Caco-2 (cell line): ENCODE results near the gene SORCS2. TPM values are rescaled to one million over a fixed set of nuclear protein-coding genes. Genes with fewer than 3 reads are reported as not detected.

Source experiments
- BruUV-seq: library from RNA; stranded (reverse); fragments of 400-500 nt; replicated peaks from 2 replicates; lab custom pipeline; 2021; lab: Mats Ljungman, UMichigan
- CTCF ChIA-PET: fragments of 300-600 bp; sonication (Branson Sonifier 250); formaldehyde crosslinking; loops from one replicate; lab custom pipeline; 2022; ENCODE audit warnings: antibody characterized with exemption; lab: Charles Lee
- POLR2A ChIA-PET: fragments of 300-600 bp; sonication (Branson Sonifier 250); formaldehyde crosslinking; loops from one replicate; lab custom pipeline; 2022; ENCODE audit warnings: antibody characterized with exemption; lab: Charles Lee
- DNase-seq, 2 experiments: peaks; one replicate each; pipeline versions ENCODE4 v3.0.0 to v3.0.0-alpha.2; 2020 to 2022
- H3K27me3 ChIP-seq: replicated peaks from 2 replicates; pipeline ENCODE4 v1.6.0; 2011; ENCODE audit warnings: low read length; ENCODE audit not compliant: control insufficient read depth, insufficient read depth
- H3K36me3 ChIP-seq: 2 replicates; pipeline ENCODE4 v1.5.1; 2011; ENCODE audit warnings: low read length; ENCODE audit not compliant: control insufficient read depth, insufficient read depth
- H3K4me1 ChIP-seq: fragments of 250-450 bp; sonication (Bioruptor Pico); 2 replicates; pipeline ENCODE4 v1.5.1; 2020; ENCODE audit warnings: mild to moderate bottlenecking
- H3K4me3 ChIP-seq: 2 replicates; pipeline ENCODE4 v1.5.1; 2011; ENCODE audit warnings: low read depth, mild to moderate bottlenecking, control low read depth, low read length
- H3K9me3 ChIP-seq: fragments of 250-450 bp; sonication (Bioruptor Pico); 2 replicates; pipeline ENCODE4 v1.5.1; 2020; ENCODE audit warnings: mild to moderate bottlenecking, moderate library complexity
- H3K27ac Mint-ChIP-seq: one replicate; pipeline ENCODE4 v1.8.0; 2022; ENCODE audit warnings: mixed read lengths; ENCODE audit not compliant: unreplicated experiment
- H3K27me3 Mint-ChIP-seq: one replicate; pipeline ENCODE4 v1.8.0; 2022; ENCODE audit warnings: mixed read lengths; ENCODE audit not compliant: insufficient read depth, unreplicated experiment
- H3K36me3 Mint-ChIP-seq: one replicate; pipeline ENCODE4 v1.8.0; 2022; ENCODE audit warnings: mild to moderate bottlenecking, mixed read lengths; ENCODE audit not compliant: insufficient read depth, unreplicated experiment
- H3K4me1 Mint-ChIP-seq: one replicate; pipeline ENCODE4 v1.8.0; 2022; ENCODE audit warnings: low read depth, mixed read lengths; ENCODE audit not compliant: unreplicated experiment
- H3K4me3 Mint-ChIP-seq: one replicate; pipeline ENCODE4 v1.8.0; 2022; ENCODE audit warnings: mild to moderate bottlenecking, moderate library complexity, mixed read lengths; ENCODE audit not compliant: unreplicated experiment
- H3K9me3 Mint-ChIP-seq: one replicate; pipeline ENCODE4 v1.8.0; 2022; ENCODE audit warnings: mixed read lengths; ENCODE audit not compliant: unreplicated experiment
- intact Hi-C: fragments of 100-400 bp; cut with micrococcal nuclease; formaldehyde crosslinking; loops from one replicate; pipeline ENCODE4 v1.10.0; 2022; ENCODE audit not compliant: unreplicated experiment
- total RNA-seq: library from RNA; stranded (reverse); gene quantifications from 2 replicates; pipeline ENCODE4 v1.2.3, GENCODE V29; 2022
- TF ChIP-seq, protein P1 (sequence below), 2 experiments: fragments of 200-600 bp in 1 of 2; IDR thresholded peaks; 1 replicate in 1 of 2; 2 replicates in 1 of 2; pipeline versions ENCODE4 v1.5.1 to v1.8.0; 2011 to 2022; ENCODE audit warnings: antibody characterized with exemption in 1 of 2, control low read depth in 1 of 2, inconsistent platforms in 1 of 2, low read depth in 1 of 2, low read length in 1 of 2, mild to moderate bottlenecking in 1 of 2, moderate library complexity in 1 of 2; ENCODE audit not compliant: insufficient read depth in 1 of 2, severe bottlenecking in 1 of 2, unreplicated experiment in 1 of 2

The SORCS2 gene
- total RNA-seq, 1 experiment from 2014 or later, result 1.6 TPM

- no peaks in the 10 kb centered on the region for H3K27me3 ChIP-seq
- CTCF ChIA-PET, result no interaction called here
- Mint-ChIP-seq H3K4me3 (no peak overlapping the region), H3K4me1 (peaks cover 16% of the 10 kb centered on the region), H3K27me3 (no peaks in the 10 kb centered on the region), H3K27ac (no peak overlapping the region), H3K9me3 (no peaks in the 10 kb centered on the region), H3K36me3 (peaks cover 6% of the 10 kb centered on the region)
- BruUV-seq, result no TSS peak
- peak in 1 of 2 experiments; percentile 25 for DNase-seq
- H3K4me3 ChIP-seq, result no peak overlapping the region
- TF ChIP-seq, protein P1, sequence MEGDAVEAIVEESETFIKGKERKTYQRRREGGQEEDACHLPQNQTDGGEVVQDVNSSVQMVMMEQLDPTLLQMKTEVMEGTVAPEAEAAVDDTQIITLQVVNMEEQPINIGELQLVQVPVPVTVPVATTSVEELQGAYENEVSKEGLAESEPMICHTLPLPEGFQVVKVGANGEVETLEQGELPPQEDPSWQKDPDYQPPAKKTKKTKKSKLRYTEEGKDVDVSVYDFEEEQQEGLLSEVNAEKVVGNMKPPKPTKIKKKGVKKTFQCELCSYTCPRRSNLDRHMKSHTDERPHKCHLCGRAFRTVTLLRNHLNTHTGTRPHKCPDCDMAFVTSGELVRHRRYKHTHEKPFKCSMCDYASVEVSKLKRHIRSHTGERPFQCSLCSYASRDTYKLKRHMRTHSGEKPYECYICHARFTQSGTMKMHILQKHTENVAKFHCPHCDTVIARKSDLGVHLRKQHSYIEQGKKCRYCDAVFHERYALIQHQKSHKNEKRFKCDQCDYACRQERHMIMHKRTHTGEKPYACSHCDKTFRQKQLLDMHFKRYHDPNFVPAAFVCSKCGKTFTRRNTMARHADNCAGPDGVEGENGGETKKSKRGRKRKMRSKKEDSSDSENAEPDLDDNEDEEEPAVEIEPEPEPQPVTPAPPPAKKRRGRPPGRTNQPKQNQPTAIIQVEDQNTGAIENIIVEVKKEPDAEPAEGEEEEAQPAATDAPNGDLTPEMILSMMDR (IDR thresholded peaks at IDR 0.05; ENCODE audit: insufficient read depth in 1 of 2, low read depth in 1 of 2, low read length in 1 of 2, severe bottlenecking in 1 of 2, unreplicated experiment in 1 of 2), result no peak
- H3K36me3 ChIP-seq, result no peaks in the 10 kb centered on the region
- intact Hi-C loops, result no loop called here
- POLR2A ChIA-PET, result no interaction called here
- peaks cover 12% of the 10 kb centered on the region for H3K4me1 ChIP-seq
- no peaks in the 10 kb centered on the region for H3K9me3 ChIP-seq
Measured at GRCh38 chr4:7156761-7157488, 35.4 kb upstream of the SORCS2 start.

- Histone ChIP-seq H3K36me3 (no peaks in the 10 kb centered on the region), H3K4me1 (peaks cover 12% of the 10 kb centered on the region), H3K9me3 (no peaks in the 10 kb centered on the region), H3K4me3 (no peak overlapping the region), H3K27me3 (no peaks in the 10 kb centered on the region)
- Mint-ChIP-seq H3K27me3 (no peaks in the 10 kb centered on the region), H3K9me3 (no peaks in the 10 kb centered on the region), H3K36me3 (peaks cover 6% of the 10 kb centered on the region), H3K27ac (no peak overlapping the region), H3K4me1 (peaks cover 16% of the 10 kb centered on the region), H3K4me3 (no peak overlapping the region)
- TF ChIP-seq, protein P1 (IDR thresholded peaks at IDR 0.05; ENCODE audit: insufficient read depth in 1 of 2, low read depth in 1 of 2, low read length in 1 of 2, severe bottlenecking in 1 of 2, unreplicated experiment in 1 of 2), result no peak
- DNase-seq, result peak in 1 of 2 experiments; percentile 10
- ChIA-PET CTCF (no interaction called here), POLR2A (no interaction called here)
- BruUV-seq, result no TSS peak
- intact Hi-C loops, result no loop called here
Measured at GRCh38 chr4:7157666-7158065, 34.7 kb upstream of the SORCS2 start.

GRCh38 chr4:7158081-7158750 is 34.1 kb upstream of the SORCS2 start:
- Histone ChIP-seq H3K4me3 (no peak overlapping the region), H3K27me3 (no peaks in the 10 kb centered on the region), H3K36me3 (no peaks in the 10 kb centered on the region), H3K4me1 (peaks cover 12% of the 10 kb centered on the region), H3K9me3 (no peaks in the 10 kb centered on the region)
- DNase-seq, result no peak
- peaks cover 6% of the 10 kb centered on the region for H3K36me3 Mint-ChIP-seq
- H3K4me3 Mint-ChIP-seq, result no peak overlapping the region
- H3K27ac Mint-ChIP-seq, result no peak overlapping the region
- BruUV-seq, result no TSS peak
- POLR2A ChIA-PET, result no interaction called here
- TF ChIP-seq, protein P1 (IDR thresholded peaks at IDR 0.05; ENCODE audit: insufficient read depth in 1 of 2, low read depth in 1 of 2, low read length in 1 of 2, severe bottlenecking in 1 of 2, unreplicated experiment in 1 of 2), result no peak
- CTCF ChIA-PET, result no interaction called here
- no peaks in the 10 kb centered on the region for H3K9me3 Mint-ChIP-seq
- peaks cover 16% of the 10 kb centered on the region for H3K4me1 Mint-ChIP-seq
- intact Hi-C loops, result no loop called here
- H3K27me3 Mint-ChIP-seq, result no peaks in the 10 kb centered on the region
